ENCODE measurements around the gene SEC24C. TPM values are rescaled to one million over a fixed set of nuclear protein-coding genes. Genes with fewer than 3 reads are reported as not detected.

The SEC24C gene
- total RNA-seq, 4 donors from 2014 or later = 25.3 to 75.9 (median 40.1) TPM

- no peaks in the 10 kb centered on the region for H3K36me3 ChIP-seq
- no peaks in the 10 kb centered on the region for H3K27me3 ChIP-seq
- H3K4me1 ChIP-seq = no peaks in the 10 kb centered on the region
- intact Hi-C loops (cut with DNase I; ENCODE audit: low total_unique reads) = no loop called here
- H3K9me3 ChIP-seq = no peaks in the 10 kb centered on the region
- H3K27ac ChIP-seq = no peak overlapping the region
- no peak overlapping the region for H3K4me3 ChIP-seq
- DNase-seq = no peak
- TF ChIP-seq POLR2A (IDR thresholded peaks at IDR 0.05) = no peak
- TF ChIP-seq CTCF (IDR thresholded peaks at IDR 0.05) = no peak
These were observed 53.9 kb downstream of the SEC24C start for GRCh38 chr10:73798087-73798486.

GRCh38 chr10:73798927-73799560 is 54.9 kb downstream of the SEC24C start:
- no peaks in the 10 kb centered on the region for H3K4me1 ChIP-seq
- H3K9me3 ChIP-seq = no peaks in the 10 kb centered on the region
- H3K4me3 ChIP-seq = no peak overlapping the region
- no peak for DNase-seq
- H3K36me3 ChIP-seq = no peaks in the 10 kb centered on the region
- H3K27me3 ChIP-seq = no peaks in the 10 kb centered on the region
- TF ChIP-seq CTCF (IDR thresholded peaks at IDR 0.05) = no peak
- TF ChIP-seq POLR2A (IDR thresholded peaks at IDR 0.05) = no peak
- intact Hi-C loops (cut with DNase I; ENCODE audit: low total_unique reads) = no loop called here
- H3K27ac ChIP-seq = no peak overlapping the region

DNA sequence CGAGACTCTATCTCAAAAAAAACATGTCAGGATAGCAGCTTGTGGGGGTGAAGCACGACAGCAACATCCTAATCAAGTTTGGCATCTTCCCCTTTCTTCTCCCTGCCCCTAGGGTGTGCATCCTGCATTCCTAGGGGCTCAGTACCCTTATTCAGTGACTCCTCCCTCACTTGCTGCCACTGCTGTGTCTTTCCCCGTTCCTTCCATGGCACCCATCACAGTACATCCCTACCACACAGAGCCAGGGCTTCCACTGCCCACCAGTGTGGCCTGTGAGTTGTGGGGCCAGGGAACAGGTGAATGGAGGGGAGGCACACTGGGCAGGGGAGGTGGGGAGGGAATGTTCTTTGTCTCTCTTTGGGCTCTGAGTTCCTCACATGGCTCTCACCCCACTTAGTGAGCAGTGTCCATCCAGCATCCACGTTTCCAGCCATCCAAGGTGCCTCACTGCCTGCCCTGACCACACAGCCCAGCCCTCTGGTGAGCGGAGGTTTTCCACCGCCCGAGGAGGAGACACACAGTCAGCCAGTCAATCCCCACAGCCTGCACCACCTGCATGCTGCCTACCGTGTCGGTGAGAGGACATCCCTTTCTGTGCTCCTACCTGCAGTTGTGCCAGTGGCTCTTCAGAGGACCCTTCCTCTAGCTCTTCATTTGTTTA is 55.9 kb downstream of the SEC24C start:
- H3K27me3 ChIP-seq = no peaks in the 10 kb centered on the region
- intact Hi-C loops (cut with DNase I; ENCODE audit: low total_unique reads) = no loop called here
- no peak overlapping the region for H3K27ac ChIP-seq
- H3K36me3 ChIP-seq = no peaks in the 10 kb centered on the region
- no peak for TF ChIP-seq POLR2A (IDR thresholded peaks at IDR 0.05)
- no peak for TF ChIP-seq CTCF (IDR thresholded peaks at IDR 0.05)
- H3K4me1 ChIP-seq = no peaks in the 10 kb centered on the region
- H3K9me3 ChIP-seq = no peaks in the 10 kb centered on the region
- H3K4me3 ChIP-seq = no peak overlapping the region
- no peak for DNase-seq

DNA sequence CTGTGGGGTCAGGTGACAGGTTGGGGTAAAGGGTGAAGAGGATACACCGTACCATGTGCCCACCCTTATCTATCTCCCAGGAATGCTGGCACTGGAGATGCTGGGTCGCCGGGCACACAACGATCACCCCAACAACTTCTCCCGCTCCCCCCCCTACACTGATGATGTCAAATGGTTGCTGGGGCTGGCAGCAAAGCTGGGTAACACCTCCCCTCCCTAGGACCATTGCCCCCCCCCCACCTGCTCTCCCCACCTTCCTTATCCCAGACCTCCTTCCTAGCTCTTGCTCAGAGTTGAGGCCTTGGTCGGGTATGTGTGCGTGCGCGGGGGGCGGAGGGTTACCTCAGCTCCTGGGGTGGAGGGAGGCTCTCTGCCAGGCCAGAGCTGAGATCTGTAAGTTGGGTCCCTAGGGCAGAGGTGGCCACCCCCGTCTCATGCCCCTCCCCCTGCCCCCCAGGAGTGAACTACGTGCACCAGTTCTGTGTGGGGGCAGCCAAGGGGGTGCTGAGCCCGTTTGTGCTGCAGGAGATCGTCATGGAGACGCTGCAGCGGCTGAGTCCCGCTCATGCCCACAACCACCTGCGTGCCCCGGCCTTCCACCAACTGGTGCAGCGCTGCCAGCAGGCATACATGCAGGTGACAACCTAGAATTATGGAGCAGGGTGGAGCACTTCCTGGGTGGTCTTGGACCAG is 56.5 kb downstream of the SEC24C start:
- H3K36me3 ChIP-seq = no peaks in the 10 kb centered on the region
- no peaks in the 10 kb centered on the region for H3K9me3 ChIP-seq
- no peaks in the 10 kb centered on the region for H3K4me1 ChIP-seq
- no peaks in the 10 kb centered on the region for H3K27me3 ChIP-seq
- no peak overlapping the region for H3K4me3 ChIP-seq
- TF ChIP-seq POLR2A (IDR thresholded peaks at IDR 0.05) = no peak
- no peak for TF ChIP-seq CTCF (IDR thresholded peaks at IDR 0.05)
- no peak overlapping the region for H3K27ac ChIP-seq
- DNase-seq = no peak
- intact Hi-C loops (cut with DNase I; ENCODE audit: low total_unique reads) = no loop called here

DNA sequence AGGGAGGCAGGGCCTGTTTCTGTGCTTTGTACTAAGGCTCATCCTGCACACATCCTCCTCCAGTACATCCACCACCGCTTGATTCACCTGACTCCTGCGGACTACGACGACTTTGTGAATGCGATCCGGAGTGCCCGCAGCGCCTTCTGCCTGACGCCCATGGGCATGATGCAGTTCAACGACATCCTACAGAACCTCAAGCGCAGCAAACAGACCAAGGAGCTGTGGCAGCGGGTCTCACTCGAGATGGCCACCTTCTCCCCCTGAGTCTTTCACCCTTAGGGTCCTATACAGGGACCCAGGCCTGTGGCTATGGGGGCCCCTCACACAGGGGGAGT is 57.0 kb downstream of the SEC24C start:
- intact Hi-C loops (cut with DNase I; ENCODE audit: low total_unique reads) = no loop called here
- TF ChIP-seq POLR2A (IDR thresholded peaks at IDR 0.05) (no peak), CTCF (IDR thresholded peaks at IDR 0.05) (no peak)
- no peak for DNase-seq
- no peaks in the 10 kb centered on the region for H3K36me3 ChIP-seq
- H3K9me3 ChIP-seq = no peaks in the 10 kb centered on the region
- H3K27ac ChIP-seq = no peak overlapping the region
- H3K4me1 ChIP-seq = no peaks in the 10 kb centered on the region
- no peaks in the 10 kb centered on the region for H3K27me3 ChIP-seq
- no peak overlapping the region for H3K4me3 ChIP-seq

Data from uterus (tissue), 4 donors.